ENCODE data around the gene VWC2L.

- TF ChIP-seq CTCF (IDR thresholded peaks at IDR 0.05; ENCODE audit: insufficient read depth, low read length) = no peak
- no peak for TF ChIP-seq POLR2AphosphoS5 (IDR thresholded peaks at IDR 0.05; ENCODE audit: low read depth)
- TF ChIP-seq REST (IDR thresholded peaks at IDR 0.05; ENCODE audit: insufficient replicate concordance, low read depth) = no peak
- no peak for TF ChIP-seq SPI1 (IDR thresholded peaks at IDR 0.05; ENCODE audit: borderline replicate concordance, low read depth)
- no peak for TF ChIP-seq GABPA (IDR thresholded peaks at IDR 0.05; ENCODE audit: low read depth)
These were observed 103.8 kb downstream of the VWC2L start for GRCh38 chr2:214514704-214515103.

All from HL-60 (cell line).